ENCODE measurements around the gene DPH3. TPM values are rescaled to one million over a fixed set of nuclear protein-coding genes. Genes with fewer than 3 reads are reported as not detected.

Gene DPH3
- total and polyA plus RNA-seq, 9 of the 15 experiments (the other 6 are each of a cell fraction or from before 2014, with no cell fraction given), result 15.9 to 131 (median 38.7) TPM

- ChIA-PET CTCF (ENCODE audit: low intra/inter-chr PET ratio) (no interaction called here), POLR2A (interaction anchor here (0.5 to 2.8 kb wide), 5 partner anchors 10 to 30 kb away, joined by 3 to 8 read pairs (median 4); partner anchors contain the start of genes DPH3 and OXNAD1)
- in situ Hi-C loops (cut with MboI) (no loop called here), intact Hi-C loops (cut with micrococcal nuclease) (no loop called here)
- DNase-seq (ENCODE audit: extremely low read depth in 1 of 4, low spot score in 3 of 4), result no peak
- TF ChIP-seq ZNF384 (IDR thresholded peaks at IDR 0.05; ENCODE audit: low read depth, low read length), result no peak
- no peak for TF ChIP-seq SREBF2 (CRISPR knock-in tag; IDR thresholded peaks at IDR 0.05)
- TF ChIP-seq XRCC4 (IDR thresholded peaks at IDR 0.05; ENCODE audit: extremely low read depth, insufficient read depth, insufficient read length), result no peak
- no peak for TF ChIP-seq CBFB (CRISPR knock-in tag; IDR thresholded peaks at IDR 0.05)
- no peak for TF ChIP-seq SAFB2 (IDR thresholded peaks at IDR 0.05; ENCODE audit: borderline replicate concordance, low read depth, low read length, severe bottlenecking)
- no peak for TF ChIP-seq MCM3 (IDR thresholded peaks at IDR 0.05)
- TF ChIP-seq ELK3 (CRISPR knock-in tag; IDR thresholded peaks at IDR 0.05), result no peak
- no peak for TF ChIP-seq PHF21A (IDR thresholded peaks at IDR 0.05; ENCODE audit: borderline replicate concordance, low read depth)
- no peak for TF ChIP-seq RNF2 (IDR thresholded peaks at IDR 0.05)
- TF ChIP-seq ARID1B (IDR thresholded peaks at IDR 0.05), result no peak
- TF ChIP-seq NR2C2 (CRISPR knock-in tag; IDR thresholded peaks at IDR 0.05), result no peak
- no peak for TF ChIP-seq NR2C2 (tag; IDR thresholded peaks at IDR 0.05)
- no peak for TF ChIP-seq GABPB1 (CRISPR knock-in tag; IDR thresholded peaks at IDR 0.05)
- ATAC-seq, result no peak
- H3K4me3 ChIP-seq, result no peak overlapping the region
- H4K20me1 ChIP-seq (replicated peaks; ENCODE audit: control insufficient read depth, insufficient read depth, low read length), result 0 out of 2 replicates have a peak, but pooled peaks cover 5% of the 10 kb centered on the region
- no TSS peak for BruUV-seq (replicated peaks)
- H3K9me1 ChIP-seq (ENCODE audit: control insufficient read depth, insufficient read depth, low read length), result no peaks in the 10 kb centered on the region
- H3K36me3 ChIP-seq (ENCODE audit: control insufficient read depth, insufficient read depth, low read length), result no peaks in the 10 kb centered on the region
- 0 out of 4 replicates have a peak overlapping the region, but pooled peaks of 1 of the 2 experiments have one; percentile 38 for H3K9ac ChIP-seq (ENCODE audit: insufficient read depth in 1 of 2, low read depth in 2 of 2, low read length in 2 of 2)
- FAIRE-seq, result no peak
- 2% methylated on average over 9 of the region's 9 CpGs for WGBS (ENCODE audit: insufficient coverage, low coverage, missing lambda C conversion rate)
- H3K27ac ChIP-seq (ENCODE audit: extremely low read depth, low read depth, low read length), result no peak overlapping the region
- peaks cover 7 to 25% of the 10 kb centered on the region in 2 experiments; a peak in 4 of 5 replicates for H3K27me3 ChIP-seq (ENCODE audit: control insufficient read depth in 2 of 2, insufficient read depth in 2 of 2, low read length in 2 of 2)
- H3K4me1 ChIP-seq (replicated peaks in 1 of 2; ENCODE audit: control insufficient read depth in 2 of 2, insufficient read depth in 2 of 2, low read length in 2 of 2), result peaks cover 3 to 4% of the 10 kb centered on the region in 2 experiments; a peak in 2 of 5 replicates
- no peaks in the 10 kb centered on the region for H3K79me2 ChIP-seq (ENCODE audit: control insufficient read depth, insufficient read depth, low read length)
- H3K9me3 ChIP-seq (replicated peaks; ENCODE audit: control insufficient read depth, insufficient read depth, low read depth, low read length), result no peaks in the 10 kb centered on the region
- H3K4me2 ChIP-seq (ENCODE audit: insufficient read depth, low read length), result no peak overlapping the region
- H2AFZ ChIP-seq (ENCODE audit: low read depth, low read length), result no peak overlapping the region
Measured at GRCh38 chr3:16251316-16252085, 13.2 kb downstream of the DPH3 start.

Data from K562 (cell line).